H1 (cell line): ENCODE results near the gene DCBLD1. TPM values are rescaled to one million over a fixed set of nuclear protein-coding genes. Genes with fewer than 3 reads are reported as not detected.
A peak's percentile ranks its signal among the peaks of the same experiment; 100 is the strongest.

ENCODE experiments used
- CTCF ChIA-PET: fragments of 300-600 bp; sonication (Branson Sonifier 250); formaldehyde crosslinking; loops from one replicate; lab custom pipeline; 2021; ENCODE audit not compliant: partially characterized antibody; lab: Charles Lee
- POLR2A ChIA-PET: fragments of 300-600 bp; sonication (Branson Sonifier 250); formaldehyde crosslinking; loops from one replicate; lab custom pipeline; 2021; ENCODE audit warnings: inconsistent platforms; ENCODE audit not compliant: partially characterized antibody; lab: Charles Lee
- DNase-seq, 2 experiments: peaks; one replicate each; pipeline versions ENCODE4 v3.0.0 to v3.0.0-alpha.2; 2010 to 2022; ENCODE audit warnings: low spot score in 2 of 2, low read depth in 1 of 2, mixed read lengths in 1 of 2
- FAIRE-seq: peaks from 2 replicates; lab custom pipeline; 2011; peaks lifted over from hg19 to GRCh38; lab: Jason Lieb, UNC
- H2AFZ ChIP-seq: 2 replicates; pipeline ENCODE4 v1.8.1; 2012; ENCODE audit warnings: low read length, inconsistent platforms
- H2AK5ac ChIP-seq: 2 replicates; pipeline ENCODE4 v1.6.1; 2013; ENCODE audit warnings: low read depth, low read length
- H2BK120ac ChIP-seq: replicated peaks from 2 replicates; pipeline ENCODE3; 2013; ENCODE audit warnings: low read depth, low read length, inconsistent platforms
- H2BK12ac ChIP-seq: 2 replicates; pipeline ENCODE4 v1.6.1; 2013; ENCODE audit warnings: low read depth, low read length
- H2BK15ac ChIP-seq: 2 replicates; pipeline ENCODE4 v1.6.1; 2013; ENCODE audit warnings: low read length
- H2BK20ac ChIP-seq: 2 replicates; pipeline ENCODE4 v1.6.1; 2013; ENCODE audit warnings: low read length
- H2BK5ac ChIP-seq: 2 replicates; pipeline ENCODE4 v1.6.1; 2013; ENCODE audit warnings: low read depth, low read length
- H3K14ac ChIP-seq: 2 replicates; pipeline ENCODE4 v1.6.1; 2013; ENCODE audit warnings: inconsistent platforms; ENCODE audit not compliant: insufficient read length
- H3K18ac ChIP-seq: 2 replicates; pipeline ENCODE4 v1.6.1; 2013; ENCODE audit warnings: low read length; ENCODE audit errors: extremely low read depth
- H3K23ac ChIP-seq: 2 replicates; pipeline ENCODE4 v1.6.1; 2013; ENCODE audit warnings: inconsistent platforms; ENCODE audit not compliant: insufficient read length
- H3K23me2 ChIP-seq: 2 replicates; pipeline ENCODE4 v1.6.1; 2013; ENCODE audit warnings: low read depth, low read length
- H3K27ac ChIP-seq: 2 replicates; pipeline ENCODE4 v1.6.1; 2011; ENCODE audit warnings: low read depth, low read length, inconsistent platforms
- H3K27me3 ChIP-seq, 4 experiments: replicated peaks in 1 of 4; 1 replicate in 1 of 4; 2 replicates in 3 of 4; pipeline versions ENCODE4 v1.6.1 to v1.8.1; 2011 to 2013; ENCODE audit warnings: low read length in 3 of 4, mild to moderate bottlenecking in 3 of 4, inconsistent platforms in 2 of 4, mixed read lengths in 2 of 4, moderate library complexity in 1 of 4; ENCODE audit not compliant: control insufficient read depth in 3 of 4, insufficient read depth in 3 of 4; ENCODE audit errors: extremely low read depth in 1 of 4
- H3K36me3 ChIP-seq, 4 experiments: 2 replicates each; pipeline versions ENCODE4 v1.6.1 to v1.8.1; 2011 to 2013; ENCODE audit warnings: mild to moderate bottlenecking in 4 of 4, low read length in 3 of 4, moderate library complexity in 2 of 4, control low read depth in 1 of 4, inconsistent platforms in 1 of 4; ENCODE audit not compliant: insufficient read depth in 4 of 4, control insufficient read depth in 2 of 4
- H3K4ac ChIP-seq: replicated peaks from 2 replicates; pipeline ENCODE3; 2013; ENCODE audit warnings: low read length, low read depth, mixed read lengths, inconsistent platforms; ENCODE audit not compliant: insufficient read length
- H3K4me1 ChIP-seq, 4 experiments: replicated peaks in 1 of 4; 1 replicate in 1 of 4; 2 replicates in 3 of 4; pipeline versions ENCODE4 v1.6.1 to v1.8.1; 2011 to 2013; ENCODE audit warnings: low read length in 3 of 4, inconsistent platforms in 2 of 4, mixed read lengths in 1 of 4; ENCODE audit not compliant: insufficient read depth in 4 of 4, control insufficient read depth in 3 of 4
- H3K4me2 ChIP-seq, 2 experiments: 2 replicates each; pipeline versions ENCODE4 v1.6.1 to v1.8.1; 2011 to 2013; ENCODE audit warnings: low read depth in 2 of 2, low read length in 2 of 2, control low read depth in 1 of 2, inconsistent platforms in 1 of 2, mild to moderate bottlenecking in 1 of 2; ENCODE audit not compliant: insufficient read depth in 1 of 2
- H3K4me3 ChIP-seq, 4 experiments: fragments of 200-600, 300-600 bp in 1 of 4; sonication (generic), shearing (Covaris generic), sonication (Bioruptor Twin) in 1 of 4; 2 replicates each; pipeline versions ENCODE4 v1.5.1 to v1.8.1; 2011 to 2016; ENCODE audit warnings: low read length in 4 of 4, low read depth in 3 of 4, control low read depth in 2 of 4, inconsistent platforms in 2 of 4, mild to moderate bottlenecking in 2 of 4, mixed read lengths in 1 of 4, moderate library complexity in 1 of 4; ENCODE audit not compliant: insufficient read depth in 2 of 4; ENCODE audit errors: extremely low read depth in 1 of 4
- H3K56ac ChIP-seq: replicated peaks from 2 replicates; pipeline ENCODE3; 2013; ENCODE audit warnings: low read depth, mild to moderate bottlenecking, mixed read lengths, low read length, inconsistent platforms; ENCODE audit not compliant: insufficient read length
- H3K79me1 ChIP-seq: 2 replicates; pipeline ENCODE4 v1.6.1; 2013; ENCODE audit warnings: low read depth, low read length, control low read depth
- H3K79me2 ChIP-seq, 2 experiments: 2 replicates each; pipeline versions ENCODE4 v1.6.1 to v1.8.1; 2012 to 2013; ENCODE audit warnings: low read length in 2 of 2, mild to moderate bottlenecking in 2 of 2, inconsistent platforms in 1 of 2; ENCODE audit not compliant: insufficient read depth in 2 of 2, control insufficient read depth in 1 of 2
- H3K9ac ChIP-seq, 4 experiments: replicated peaks in 1 of 4; 1 replicate in 1 of 4; 2 replicates in 3 of 4; pipeline versions ENCODE4 v1.6.1 to v1.8.1; 2011 to 2013; ENCODE audit warnings: low read depth in 3 of 4, low read length in 3 of 4, control low read depth in 2 of 4, mild to moderate bottlenecking in 2 of 4, moderate library complexity in 2 of 4, inconsistent platforms in 1 of 4; ENCODE audit errors: extremely low read depth in 1 of 4
- H3K9me3 ChIP-seq, 2 experiments: 2 replicates each; pipeline versions ENCODE4 v1.6.1 to v1.8.1; 2012 to 2013; ENCODE audit warnings: mild to moderate bottlenecking in 2 of 2, moderate library complexity in 2 of 2, control low read depth in 1 of 2, inconsistent platforms in 1 of 2, low read depth in 1 of 2, low read length in 1 of 2, mixed read lengths in 1 of 2; ENCODE audit not compliant: insufficient read depth in 2 of 2
- H4K20me1 ChIP-seq, 2 experiments: replicated peaks in 1 of 2; 2 replicates each; pipeline versions ENCODE3 to v1.8.1; 2011 to 2013; ENCODE audit warnings: inconsistent platforms in 2 of 2, low read length in 2 of 2, mild to moderate bottlenecking in 1 of 2; ENCODE audit not compliant: insufficient read depth in 2 of 2, control insufficient read depth in 1 of 2
- H4K5ac ChIP-seq: 2 replicates; pipeline ENCODE4 v1.6.1; 2013; ENCODE audit warnings: low read length, low read depth, mixed read lengths, inconsistent platforms; ENCODE audit not compliant: insufficient read length
- H4K8ac ChIP-seq: 2 replicates; pipeline ENCODE4 v1.8.0; 2013; ENCODE audit warnings: mild to moderate bottlenecking, moderate library complexity, low read length, inconsistent platforms; ENCODE audit not compliant: insufficient read depth; ENCODE audit errors: extremely low read depth
- H4K91ac ChIP-seq: replicated peaks from 2 replicates; pipeline ENCODE3; 2013; ENCODE audit warnings: low read length, mixed read lengths, inconsistent platforms; ENCODE audit not compliant: insufficient read length
- CTBP2 ChIP-seq: IDR thresholded peaks from 2 replicates; pipeline ENCODE4 v1.7.0; 2011; ENCODE audit warnings: borderline replicate concordance, mild to moderate bottlenecking, moderate library complexity, mixed read lengths, low read length; ENCODE audit not compliant: insufficient read depth, insufficient read length
- CTCF ChIP-seq, 3 experiments: IDR thresholded peaks; 1 replicate in 2 of 3; 2 replicates in 1 of 3; pipeline versions ENCODE4 v1.5.1 to v1.6.1; 2011; ENCODE audit warnings: low read length in 3 of 3, mild to moderate bottlenecking in 3 of 3, inconsistent platforms in 2 of 3, low read depth in 1 of 3, moderate library complexity in 1 of 3; ENCODE audit not compliant: insufficient read depth in 1 of 3; ENCODE audit errors: control extremely low read depth in 1 of 3
- E2F6 ChIP-seq: IDR thresholded peaks from 2 replicates; pipeline ENCODE4 v1.6.1; 2012; ENCODE audit warnings: inconsistent platforms
- NRF1 ChIP-seq: IDR thresholded peaks from 2 replicates; pipeline ENCODE4 v1.6.1; 2011; ENCODE audit warnings: mild to moderate bottlenecking, low read depth, low read length, improper control_type of control experiment
- PHF8 ChIP-seq: fragments of 200-600 bp; sonication (generic); conservative IDR thresholded peaks from 2 replicates; pipeline ENCODE4 v1.7.1; 2012; ENCODE audit warnings: low read depth, mild to moderate bottlenecking, inconsistent platforms, low read length, moderate library complexity
- TEAD4 ChIP-seq: IDR thresholded peaks from 2 replicates; pipeline ENCODE4 v1.6.1; 2012; ENCODE audit warnings: low read depth, low read length, inconsistent platforms, mixed read lengths
- WGBS, 2 experiments: shearing (Covaris generic) in 1 of 2; methylation state at CpG; one replicate each; pipeline versions ENCODE4 v1.1.6 to v1.1.7; 2013 to 2015; ENCODE audit warnings: low lambda C conversion rate in 2 of 2, mixed read lengths in 2 of 2, inconsistent platforms in 1 of 2, low coverage in 1 of 2, missing lambda C conversion rate in 1 of 2; ENCODE audit not compliant: insufficient replicate concordance in 2 of 2, insufficient coverage in 1 of 2, insufficient read length in 1 of 2; ENCODE audit errors: extremely low coverage in 1 of 2, missing lambda C conversion rate in 1 of 2; 5-methylcytosine and 5-hydroxymethylcytosine counted together
- polyA plus RNA-seq, 7 experiments: library from polyadenylated mRNA; depleted of rRNA in 3 of 7; stranded (reverse) in 5 of 7; unstranded in 2 of 7; fragments of >200 nt in 5 of 7; fragments of 200-250 nt in 2 of 7; gene quantifications; 1 replicate in 5 of 7; 2 replicates in 1 of 7; 4 replicates in 1 of 7; pipeline versions ENCODE4 v1.2.1 to v1.2.3, GENCODE V29; 2011 to 2013; ENCODE audit warnings: missing spikeins in 2 of 7, mixed read lengths in 2 of 7
- total RNA-seq: library from RNA; stranded (reverse); fragmentation: NEBNext Ultra II Directional; extraction: Animal tissue kit (Norgen Biotek cat#: 25700); gene quantifications from 2 replicates; pipeline ENCODE4 v1.2.1, GENCODE V29; 2021

Gene DCBLD1
- total and polyA plus RNA-seq, 2 of the 8 experiments (the other 6 are each of a cell fraction or from before 2014, with no cell fraction given): 3.9 to 11.2 TPM

- H3K4ac ChIP-seq: no peak overlapping the region
- H2BK15ac ChIP-seq: no peak overlapping the region
- no peak overlapping the region for H2BK20ac ChIP-seq
- H3K23ac ChIP-seq: no peak overlapping the region
- H3K4me3 ChIP-seq: peak overlapping the region; percentile 14 to 55 (median 20); a peak in 7 of 8 replicates
- H4K91ac ChIP-seq: peak overlapping the region; percentile 39
- CTCF ChIA-PET: interaction anchor here (0.6 to 6.4 kb wide), 7 partner anchors 9 to 97 kb away, joined by 3 to 58 read pairs (median 3); partner anchors contain the start of gene DCBLD1
- no peaks in the 10 kb centered on the region for H3K79me1 ChIP-seq
- H3K27ac ChIP-seq: no peak overlapping the region
- no peak overlapping the region for H2BK5ac ChIP-seq
- H4K5ac ChIP-seq: no peak overlapping the region
- no peak overlapping the region for H2AK5ac ChIP-seq
- 46% methylated on average over 46 of the region's 64 CpGs; no CpG with 5 or more reads in 1 of the 2 experiments for WGBS, 2 experiments
- POLR2A ChIA-PET: interaction anchor here (1.1 kb wide), 1 partner anchor 66 kb away, joined by 3 read pairs; no protein-coding TSS in a partner anchor
- peak overlapping the region; percentile 52; the same call in 1 of the 2 replicates for H2BK12ac ChIP-seq
- no peak overlapping the region for H3K56ac ChIP-seq
- H4K20me1 ChIP-seq: peaks cover 0 to 2% of the 10 kb centered on the region in 2 experiments
- peak overlapping the region; percentile 65 for H4K8ac ChIP-seq
- H3K36me3 ChIP-seq: peaks cover 0 to 3% (median 0%) of the 10 kb centered on the region in 4 experiments; a peak in 1 of 8 replicates
- FAIRE-seq (no peak), DNase-seq (no peak)
- H3K4me2 ChIP-seq: peak overlapping the region; percentile 59 to 76; a peak in 3 of 4 replicates
- H3K9me3 ChIP-seq: no peaks in the 10 kb centered on the region
- no peak overlapping the region for H2BK120ac ChIP-seq
- H3K9ac ChIP-seq: peak overlapping the region in 1 of 4 experiments; percentile 8; a peak in 1 of 7 replicates
- H3K14ac ChIP-seq: no peak overlapping the region
- peaks cover 0 to 6% (median 3%) of the 10 kb centered on the region in 4 experiments; a peak in 5 of 7 replicates for H3K4me1 ChIP-seq
- no peaks in the 10 kb centered on the region for H3K23me2 ChIP-seq
- H2AFZ ChIP-seq: 0 out of 2 replicates have a peak overlapping the region, but pooled peaks have one; percentile 0
- no peaks in the 10 kb centered on the region for H3K79me2 ChIP-seq
- no peak overlapping the region for H3K18ac ChIP-seq
- H3K27me3 ChIP-seq: no peaks in the 10 kb centered on the region; a peak in 1 of 7 replicates
- TF ChIP-seq CTBP2 (no peak), PHF8 (0 out of 2 replicates have a peak, but pooled peaks have one; percentile 25), E2F6 (peak; percentile 86), CTCF (IDR thresholded peaks at IDR 0.05; ENCODE audit: control extremely low read depth in 1 of 3, insufficient read depth in 1 of 3, low read depth in 1 of 3, low read length in 3 of 3) (peak in 1 of 3 experiments; percentile 22; a peak in 2 of 4 replicates), TEAD4 (peak; percentile 16; the same call in 1 of the 2 replicates), NRF1 (no peak)
These were observed 65.5 kb downstream of the DCBLD1 start for GRCh38 chr6:117547688-117548621.
